Islet of Langerhans (tissue), 1 donor: ENCODE data around the gene ZDBF2.
"Not testable (repeated sequence)": the region's sequence is repeated elsewhere in the genome, so short reads cannot be mapped to it uniquely, and the experiment has no call there.

Experiments
- FAIRE-seq: peaks from one replicate; lab custom pipeline; 2011; peaks lifted over from hg19 to GRCh38; lab: Jason Lieb, UNC

Gene ZDBF2

DNA sequence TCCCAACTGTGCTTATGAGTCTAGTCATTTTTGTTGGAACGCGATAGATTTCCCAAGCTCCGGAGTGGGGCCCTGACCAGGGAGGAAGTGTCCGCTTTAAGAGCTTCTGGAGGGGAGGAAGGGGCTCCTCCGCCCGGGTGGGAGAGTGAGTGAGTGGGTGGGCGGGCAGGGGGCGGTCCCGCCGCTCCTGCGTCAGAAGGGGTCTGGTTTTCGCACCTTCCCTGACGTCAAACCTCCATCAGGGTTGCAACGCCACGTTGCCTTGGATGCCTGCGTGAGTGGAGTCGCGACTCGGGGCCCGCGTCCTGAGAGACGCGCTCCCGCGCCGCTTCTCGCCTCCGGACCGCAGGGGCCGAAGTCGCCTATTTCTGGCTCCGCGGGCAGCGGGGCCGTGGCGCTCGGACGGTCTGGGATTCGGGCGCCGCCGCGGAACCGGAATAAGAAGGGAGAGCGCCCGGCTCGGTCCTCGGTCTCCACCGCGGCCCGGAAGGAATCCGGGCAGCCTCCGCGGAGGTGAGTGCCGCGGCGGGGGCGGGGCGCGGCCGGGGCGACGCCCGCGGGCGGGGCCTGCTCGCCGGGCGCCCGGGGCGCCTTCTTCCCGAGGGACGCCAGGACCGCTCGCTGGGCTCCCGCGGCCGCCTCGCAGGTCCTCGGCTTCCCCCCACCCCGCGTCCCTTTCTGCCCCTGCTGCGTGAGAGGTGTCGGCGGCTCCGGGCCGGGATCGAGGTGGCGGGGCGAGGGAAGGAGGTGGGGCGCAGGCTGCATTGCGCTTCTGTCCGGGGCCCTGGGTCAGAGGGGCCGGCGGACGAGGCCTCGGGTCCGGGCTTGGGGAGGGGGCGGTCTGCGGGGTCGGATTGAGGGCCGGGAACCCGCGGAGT, at the start of gene ZDBF2:
ZDBF2 (plus strand) TSS at position 230 of the 878 bp plus-strand sequence. CDS start 7,187 bp downstream, outside the sequence.
- no peak for FAIRE-seq

GRCh38 chr2:206225435-206226232, 48.8 kb upstream of the ZDBF2 start:
- FAIRE-seq = no peak

- not testable (repeated sequence) for FAIRE-seq
Observed at GRCh38 chr2:206228636-206229035, 45.8 kb upstream of the ZDBF2 start.

GRCh38 chr2:206229642-206230041, 44.8 kb upstream of the ZDBF2 start:
- no peak for FAIRE-seq

- no peak for FAIRE-seq
Observed at GRCh38 chr2:206230060-206230762, 44.3 kb upstream of the ZDBF2 start.

DNA sequence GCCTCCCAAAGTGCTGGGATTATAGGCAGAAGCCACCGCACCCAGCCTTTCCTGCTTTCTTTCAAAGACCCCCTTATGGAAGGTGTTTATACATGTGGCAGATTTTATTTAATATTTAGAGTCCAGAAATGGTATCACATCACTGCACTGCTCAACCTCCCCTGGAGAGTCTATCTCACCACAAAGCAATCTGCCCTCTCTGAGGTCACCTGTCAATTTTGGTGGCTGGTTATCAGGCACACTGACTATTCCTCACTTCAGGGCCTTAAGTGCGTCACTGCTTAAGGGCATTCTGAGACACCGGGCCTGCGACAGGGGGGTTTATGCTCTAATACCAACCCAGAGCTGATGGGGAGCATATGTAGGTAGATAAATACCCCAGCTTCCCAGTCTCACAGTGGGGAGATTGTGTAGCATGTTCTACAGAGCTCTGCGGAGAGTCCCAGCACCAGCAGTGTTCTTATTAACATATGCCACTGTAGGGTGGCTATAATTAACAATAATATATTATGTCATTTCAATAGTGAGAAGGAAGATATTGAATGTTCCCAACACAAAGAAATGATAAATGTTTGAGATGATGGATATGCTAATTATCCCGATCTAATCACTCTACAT, 42.7 kb upstream of the ZDBF2 start:
- FAIRE-seq = no peak

- FAIRE-seq = peak; percentile 27
Observed at GRCh38 chr2:206232287-206233035, 42.0 kb upstream of the ZDBF2 start.

DNA sequence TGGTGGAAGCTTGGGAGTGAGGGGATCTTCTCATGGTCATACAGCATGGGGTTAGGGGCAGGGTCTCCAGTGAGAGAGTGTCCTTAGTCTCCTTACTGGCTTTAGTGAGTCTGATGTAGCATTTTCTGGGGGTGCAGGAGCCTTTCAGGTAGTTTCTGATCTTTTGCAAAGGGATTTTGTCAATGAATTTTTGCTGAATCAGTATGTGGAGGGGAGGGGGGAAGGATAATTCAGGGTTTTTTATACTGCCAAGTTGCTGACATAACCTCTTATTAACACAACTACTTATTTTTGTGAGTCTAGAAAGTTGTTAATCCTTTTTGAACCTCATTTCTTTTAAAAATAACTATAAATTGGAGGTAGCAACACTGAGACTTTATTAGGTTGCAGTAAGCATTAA, 35.3 kb upstream of the ZDBF2 start:
- no peak for FAIRE-seq

- no peak for FAIRE-seq
Observed at GRCh38 chr2:206240327-206240726, 34.1 kb upstream of the ZDBF2 start.

GRCh38 chr2:206241736-206242135, 32.7 kb upstream of the ZDBF2 start:
- no peak for FAIRE-seq

DNA sequence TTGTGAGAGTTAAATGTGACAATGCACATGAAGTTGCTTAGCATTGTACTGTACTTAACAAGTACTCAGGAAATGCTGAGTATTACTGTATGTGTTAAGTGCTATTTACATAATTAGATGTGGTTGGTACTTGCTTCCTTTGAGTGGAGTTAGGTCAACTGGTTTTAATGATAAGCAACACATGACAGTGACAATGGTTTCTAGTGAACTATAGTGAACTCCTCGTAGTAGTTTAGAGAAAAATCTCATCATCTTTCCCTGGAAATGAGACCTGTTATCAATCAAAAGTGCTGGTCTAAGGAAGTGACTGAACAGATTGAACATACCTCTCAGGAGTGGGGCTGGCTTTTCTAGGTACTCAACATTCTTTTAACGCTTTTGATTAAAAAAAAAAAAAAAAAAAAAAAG, 29.2 kb upstream of the ZDBF2 start:
- no peak for FAIRE-seq

DNA sequence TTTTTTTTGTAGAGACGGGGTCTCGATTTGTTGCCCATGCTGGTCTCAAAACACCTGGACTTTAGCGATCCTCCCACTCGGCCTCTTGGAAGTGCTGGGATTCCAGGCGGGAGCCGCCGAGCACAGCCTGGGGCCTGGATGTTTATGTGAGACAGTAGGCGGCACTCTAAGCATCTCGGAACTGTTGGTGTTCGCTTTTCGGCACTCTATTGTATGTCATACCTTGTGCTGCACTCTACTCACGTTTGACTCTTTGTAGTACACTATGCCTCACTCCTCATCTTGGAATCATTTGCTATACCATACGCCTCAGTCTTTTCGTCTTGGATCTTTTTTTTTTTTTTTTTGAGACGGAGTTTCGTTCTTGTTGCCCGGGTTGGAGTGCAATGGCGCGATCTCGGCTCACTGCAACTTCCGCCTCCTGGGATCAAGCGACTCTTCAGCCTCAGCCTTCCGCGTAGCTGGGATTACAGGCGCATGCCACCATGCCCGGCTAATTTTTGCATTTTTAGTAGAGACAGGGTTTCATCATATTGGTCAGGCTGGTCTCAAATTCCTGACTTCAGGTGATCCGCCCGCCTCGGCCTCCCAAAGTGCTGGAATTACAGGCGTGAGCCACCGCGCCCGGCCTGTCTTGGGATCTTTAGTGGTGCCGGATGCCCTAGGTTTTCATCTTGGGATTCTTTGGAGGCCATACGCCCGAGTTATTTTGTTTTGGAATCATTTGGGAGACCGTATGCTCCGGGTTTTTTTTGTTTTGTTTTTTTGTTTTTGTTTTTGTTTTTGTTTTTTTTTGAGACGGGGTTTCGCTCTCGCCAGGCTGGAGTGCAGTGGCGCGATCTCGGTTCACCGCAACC, 24.2 kb upstream of the ZDBF2 start:
- FAIRE-seq = no peak

DNA sequence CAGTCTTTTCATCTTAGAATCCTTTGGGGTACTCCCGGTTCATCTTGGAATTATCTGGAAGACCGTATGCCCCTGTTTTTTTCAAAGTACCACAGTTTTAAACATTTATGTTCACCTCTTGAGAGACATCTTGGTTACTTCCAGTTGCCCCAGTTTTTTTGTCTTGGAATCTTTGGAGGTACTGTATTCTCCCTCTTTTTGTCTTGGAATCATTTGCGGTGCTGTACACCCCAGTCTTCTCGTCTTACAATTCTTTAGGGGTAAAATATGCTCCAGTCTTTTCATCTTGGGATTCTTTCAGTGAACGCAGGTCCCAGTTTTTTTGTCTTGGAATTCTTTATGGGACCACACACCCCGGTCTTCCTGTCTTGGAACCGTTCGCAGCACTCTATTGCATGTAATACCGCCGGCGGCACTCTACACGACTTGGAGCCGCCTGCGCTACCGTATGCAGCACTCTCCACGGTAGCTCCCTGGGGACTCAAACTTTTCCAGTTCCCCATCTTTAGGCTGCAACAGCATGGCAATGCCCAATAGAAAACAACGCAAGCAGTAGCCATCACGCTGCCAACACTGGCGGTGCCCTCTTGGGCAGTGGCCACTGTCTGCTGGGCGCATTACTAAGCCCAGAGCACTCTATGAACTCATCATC, 21.2 kb upstream of the ZDBF2 start:
- FAIRE-seq = no peak

DNA sequence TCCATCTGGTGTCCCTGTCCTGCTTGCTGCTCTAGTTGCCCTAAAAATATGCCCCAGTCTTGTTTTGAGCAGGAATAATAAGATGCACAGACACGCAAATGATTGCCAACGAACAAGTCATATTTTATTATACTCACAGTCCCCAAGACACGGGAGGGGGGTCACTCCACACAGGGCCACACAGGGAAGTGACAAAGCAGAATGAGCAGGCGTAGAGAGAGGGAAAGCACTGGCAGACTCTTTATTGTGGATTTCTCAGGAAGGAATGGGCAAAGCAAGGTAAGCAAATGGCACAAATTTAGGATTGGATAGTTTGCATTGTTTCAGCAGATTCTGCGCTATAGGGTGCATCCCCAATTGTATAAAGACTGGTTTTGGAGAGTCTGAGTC, 20.7 kb upstream of the ZDBF2 start:
- FAIRE-seq = no peak

GRCh38 chr2:206255003-206255402, 19.5 kb upstream of the ZDBF2 start:
- FAIRE-seq = no peak

DNA sequence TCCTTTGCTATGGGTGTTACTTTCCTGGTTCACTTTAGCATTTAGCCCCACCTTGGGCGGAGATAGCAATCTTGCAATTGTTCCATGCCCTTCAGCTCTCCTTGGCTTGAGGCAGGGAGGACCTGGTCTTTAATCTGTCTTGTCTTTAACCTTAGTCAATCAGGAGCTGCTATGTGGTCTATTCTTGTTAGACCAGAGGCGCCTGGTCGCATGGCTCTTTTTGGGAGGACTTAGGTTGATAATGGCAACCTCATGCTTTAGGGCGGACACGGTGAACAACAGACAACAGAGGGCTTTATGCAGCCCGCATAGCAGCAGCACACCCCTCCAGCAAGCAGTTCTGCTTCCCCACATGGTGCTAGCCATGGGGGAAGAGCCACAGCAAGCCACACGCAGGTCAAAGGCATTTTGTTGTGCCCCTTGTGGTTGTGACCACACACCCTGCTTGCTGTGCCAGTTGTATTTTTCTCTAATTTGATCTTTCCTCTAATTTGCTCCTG, 17.7 kb upstream of the ZDBF2 start:
- no peak for FAIRE-seq

DNA sequence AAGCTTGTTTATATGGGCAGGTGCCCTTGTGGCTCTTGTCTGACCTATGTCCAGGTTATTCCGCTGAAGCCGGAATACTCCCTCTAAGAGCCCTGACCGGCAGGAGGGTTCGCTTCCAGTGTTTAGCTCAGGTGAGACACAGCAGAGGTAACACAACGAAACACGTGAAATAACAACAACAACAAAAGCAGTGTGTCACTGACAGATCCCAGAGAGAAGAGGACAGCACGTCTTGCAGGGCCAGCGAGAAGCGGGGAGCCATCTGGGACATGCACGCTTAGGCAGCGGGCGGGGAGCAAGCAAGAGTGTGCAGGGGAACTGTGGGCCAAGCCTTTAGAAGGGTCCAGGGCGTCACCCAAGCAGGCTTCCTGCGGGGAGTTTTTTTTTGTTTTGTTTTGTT, 17.1 kb upstream of the ZDBF2 start:
- no peak for FAIRE-seq

DNA sequence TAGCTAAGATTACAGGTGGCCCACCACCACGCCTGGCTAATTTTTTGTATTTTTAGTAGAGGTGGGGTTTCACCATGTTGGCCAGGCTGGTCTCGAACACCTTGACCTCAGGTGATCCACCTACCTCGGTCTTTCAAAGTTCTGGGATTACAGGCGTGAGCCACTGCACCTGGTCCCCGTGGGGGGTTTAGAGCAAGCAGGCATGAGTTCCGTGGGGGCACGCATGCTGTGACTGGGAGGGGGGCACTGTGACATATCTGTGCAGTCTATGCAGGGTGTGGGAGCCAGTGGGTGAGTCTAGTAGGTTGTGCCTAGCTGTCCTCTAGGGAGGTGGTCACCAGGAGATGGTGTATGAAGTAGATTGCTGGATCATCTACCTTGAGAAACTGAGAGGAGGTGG, 16.6 kb upstream of the ZDBF2 start:
- no peak for FAIRE-seq

DNA sequence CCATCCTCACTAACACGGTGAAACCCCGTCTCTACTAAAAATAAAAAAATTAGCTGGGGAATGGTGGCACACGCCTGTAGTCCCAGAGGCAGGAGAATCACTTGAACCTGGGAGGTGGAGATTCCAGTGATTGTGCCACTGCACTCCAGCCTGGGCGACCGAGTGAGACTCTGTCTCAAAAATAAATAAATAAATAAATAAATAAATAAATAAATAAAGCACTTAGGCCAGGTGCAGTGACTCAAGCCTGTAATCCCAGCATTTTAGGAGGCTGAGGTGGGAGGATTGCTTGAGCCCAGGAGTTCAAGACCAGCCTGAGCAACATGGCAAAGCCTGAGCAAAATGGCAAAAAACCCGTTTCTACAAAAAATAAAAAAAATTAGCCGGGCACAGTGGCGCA, 15.8 kb upstream of the ZDBF2 start:
- FAIRE-seq = not testable (repeated sequence)
